Glomerular endothelial cell (primary cell): ENCODE results near the gene PDLIM1. TPM values are rescaled to one million over a fixed set of nuclear protein-coding genes. Genes with fewer than 3 reads are reported as not detected.

Experiments
- DNase-seq: peaks from one replicate; pipeline ENCODE4 v3.0.0-alpha.2; 2011; ENCODE audit warnings: low read depth, low spot score; ENCODE audit errors: extremely low read depth
- total RNA-seq: library from RNA; depleted of rRNA; stranded (reverse); fragments of >200 nt; gene quantifications from 2 replicates; pipeline ENCODE4 v1.2.3, GENCODE V29; 2015

The PDLIM1 gene
- total RNA-seq, 1 donor from 2014 or later: 110 TPM

- DNase-seq: no peak
These were observed 1.5 kb downstream of the PDLIM1 start for GRCh38 chr10:95289003-95289920.

DNA sequence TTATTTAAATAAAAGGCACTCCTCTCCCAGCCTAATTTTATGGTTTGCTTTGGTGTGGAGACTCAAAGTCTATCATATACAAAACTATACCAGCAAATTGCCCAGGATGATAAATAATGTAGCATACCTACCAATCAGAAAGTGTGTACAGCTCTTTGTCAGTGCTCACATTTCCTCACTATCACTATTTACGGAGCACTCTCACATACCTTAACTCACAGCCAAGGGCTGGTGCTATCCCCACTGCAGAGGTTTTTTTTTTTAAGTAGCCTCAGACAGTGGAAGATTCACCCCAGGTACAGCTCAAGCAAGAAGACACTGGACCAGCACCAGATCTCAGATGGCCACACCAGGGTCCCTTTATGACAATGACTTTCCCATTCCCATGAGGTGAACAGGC lies 2.5 kb downstream of the PDLIM1 start:
- DNase-seq: no peak

DNA sequence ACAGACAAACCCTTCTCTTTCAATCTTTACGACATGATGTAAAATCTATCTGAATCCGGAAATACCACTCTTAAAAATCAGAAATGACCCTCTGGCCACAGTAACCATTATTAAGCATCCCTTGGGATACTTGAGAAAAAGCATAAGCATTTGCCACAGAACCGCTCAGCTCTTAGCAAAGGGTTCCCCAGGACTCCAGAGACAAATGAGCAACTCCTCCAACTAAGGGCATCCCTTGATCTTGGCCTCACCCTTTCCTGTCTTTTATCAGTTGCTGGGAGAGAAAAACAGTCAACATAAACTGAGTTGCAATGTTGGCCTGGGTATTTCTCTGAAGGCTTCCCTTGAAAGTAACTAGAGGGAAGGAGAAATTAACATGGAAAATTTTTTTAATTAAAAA lies 3.5 kb downstream of the PDLIM1 start:
- no peak for DNase-seq

DNA sequence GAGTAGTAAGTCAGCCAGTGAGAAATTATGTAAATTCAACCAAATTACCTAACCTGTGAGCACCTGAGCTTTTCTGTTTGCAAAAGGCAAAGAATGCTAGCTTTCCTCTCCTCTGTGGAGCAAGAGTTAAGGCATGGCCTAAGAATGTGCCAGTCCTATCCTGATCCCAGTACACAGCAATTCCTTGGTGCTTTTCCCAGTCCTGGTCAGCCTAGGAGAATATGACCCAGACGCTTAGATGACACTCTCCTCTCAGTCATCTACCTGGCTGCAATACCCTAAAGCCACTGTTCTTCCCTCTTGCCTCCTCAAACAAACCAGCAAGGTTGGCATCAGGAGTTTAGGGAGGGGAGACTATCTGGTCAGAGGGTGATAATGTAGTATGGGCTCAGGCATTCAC lies 4.1 kb downstream of the PDLIM1 start:
- DNase-seq: no peak

DNA sequence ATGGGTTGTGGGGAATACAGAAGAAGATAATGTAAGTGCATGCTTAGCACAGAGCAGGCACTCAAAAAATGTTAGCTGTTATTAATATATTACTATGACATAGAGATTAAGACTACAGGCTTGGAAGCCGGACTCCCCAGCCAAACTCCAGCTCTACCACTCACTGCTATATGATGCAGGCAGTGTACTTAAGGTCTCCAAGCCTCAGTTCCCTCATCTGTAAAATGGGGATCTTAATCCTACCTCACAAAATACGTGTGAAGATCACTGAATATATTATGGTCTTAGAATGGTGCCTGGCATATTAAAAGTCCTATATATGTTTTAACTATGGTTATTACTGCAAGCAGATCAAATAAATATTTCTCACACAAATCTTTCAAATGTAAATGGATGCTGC lies 5.2 kb downstream of the PDLIM1 start:
- no peak for DNase-seq

DNA sequence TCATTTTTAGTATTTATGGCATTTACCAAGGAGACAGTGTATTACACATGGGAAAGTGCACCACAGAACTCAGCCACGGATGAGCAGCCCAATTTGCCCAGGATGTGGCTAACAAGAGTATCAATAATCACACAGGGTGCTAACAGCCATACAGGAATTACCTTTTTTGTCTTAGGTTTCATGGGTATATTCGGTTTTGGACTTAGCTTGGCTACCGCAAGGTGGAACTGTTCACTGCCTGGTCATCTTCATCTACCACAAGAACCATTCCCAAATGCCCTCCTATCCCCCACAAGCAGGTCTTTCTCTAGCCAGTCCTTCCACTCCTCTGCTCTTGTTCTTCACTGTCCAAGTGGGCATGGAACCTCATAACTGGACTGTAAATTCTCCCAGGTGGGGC lies 6.0 kb downstream of the PDLIM1 start:
- DNase-seq: no peak

- no peak for DNase-seq
These were observed 8.7 kb downstream of the PDLIM1 start for GRCh38 chr10:95282107-95282506.

GRCh38 chr10:95281206-95281605 lies 9.6 kb downstream of the PDLIM1 start:
- DNase-seq: no peak

DNA sequence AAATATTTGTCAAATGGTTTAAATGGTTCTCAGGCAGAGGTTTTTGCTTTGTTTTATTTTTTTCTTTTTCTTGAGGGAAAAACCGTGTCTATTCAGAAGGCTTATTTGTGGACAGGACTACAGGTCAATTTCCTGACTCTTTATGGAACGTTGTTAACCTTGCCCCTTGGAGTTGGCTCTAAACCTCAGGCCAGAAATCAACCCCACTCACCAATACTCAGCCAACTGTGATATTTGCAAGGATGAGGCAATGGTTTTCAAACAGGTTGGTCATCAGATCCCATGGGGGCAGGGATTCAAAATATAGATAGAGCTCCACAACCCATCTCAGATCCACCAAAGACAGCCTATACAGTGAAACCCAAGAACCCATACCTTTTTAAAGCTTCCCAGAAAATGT lies 10.2 kb downstream of the PDLIM1 start:
- no peak for DNase-seq

DNA sequence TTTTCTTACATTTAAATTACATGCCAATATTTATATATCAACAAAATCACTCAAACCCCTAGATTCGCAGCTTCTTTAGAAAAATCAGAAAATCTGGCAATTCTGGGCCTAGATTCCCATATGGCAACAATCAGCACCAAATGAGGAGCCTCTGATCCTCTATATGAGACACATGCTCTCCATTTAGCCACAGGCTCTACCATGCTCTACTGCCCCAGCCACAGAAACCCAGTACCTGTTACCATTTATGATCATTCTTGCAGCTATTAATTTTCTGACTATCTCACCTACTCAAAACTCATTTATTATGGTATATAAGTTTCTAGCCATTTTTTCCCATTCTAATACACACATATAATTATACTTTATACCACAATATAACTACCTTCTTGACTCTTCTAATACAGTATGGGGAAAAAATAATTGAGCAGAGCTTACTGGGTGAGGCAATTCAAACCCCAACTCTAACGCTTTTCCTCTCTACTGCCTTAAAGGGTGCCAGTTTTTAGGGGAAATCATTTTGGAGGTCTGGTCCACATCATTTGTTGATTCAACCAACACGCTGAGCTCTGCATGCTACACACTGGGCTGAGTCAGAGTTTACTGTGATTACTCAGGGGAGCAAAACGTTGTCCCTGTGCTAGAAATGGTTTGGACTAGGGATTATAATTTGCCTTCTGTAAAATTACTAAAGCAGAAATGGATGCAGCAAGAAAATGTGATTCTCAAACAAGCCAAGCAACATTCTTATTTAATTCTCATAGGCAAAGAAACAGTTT lies 11.6 kb downstream of the PDLIM1 start:
- DNase-seq: no peak

DNA sequence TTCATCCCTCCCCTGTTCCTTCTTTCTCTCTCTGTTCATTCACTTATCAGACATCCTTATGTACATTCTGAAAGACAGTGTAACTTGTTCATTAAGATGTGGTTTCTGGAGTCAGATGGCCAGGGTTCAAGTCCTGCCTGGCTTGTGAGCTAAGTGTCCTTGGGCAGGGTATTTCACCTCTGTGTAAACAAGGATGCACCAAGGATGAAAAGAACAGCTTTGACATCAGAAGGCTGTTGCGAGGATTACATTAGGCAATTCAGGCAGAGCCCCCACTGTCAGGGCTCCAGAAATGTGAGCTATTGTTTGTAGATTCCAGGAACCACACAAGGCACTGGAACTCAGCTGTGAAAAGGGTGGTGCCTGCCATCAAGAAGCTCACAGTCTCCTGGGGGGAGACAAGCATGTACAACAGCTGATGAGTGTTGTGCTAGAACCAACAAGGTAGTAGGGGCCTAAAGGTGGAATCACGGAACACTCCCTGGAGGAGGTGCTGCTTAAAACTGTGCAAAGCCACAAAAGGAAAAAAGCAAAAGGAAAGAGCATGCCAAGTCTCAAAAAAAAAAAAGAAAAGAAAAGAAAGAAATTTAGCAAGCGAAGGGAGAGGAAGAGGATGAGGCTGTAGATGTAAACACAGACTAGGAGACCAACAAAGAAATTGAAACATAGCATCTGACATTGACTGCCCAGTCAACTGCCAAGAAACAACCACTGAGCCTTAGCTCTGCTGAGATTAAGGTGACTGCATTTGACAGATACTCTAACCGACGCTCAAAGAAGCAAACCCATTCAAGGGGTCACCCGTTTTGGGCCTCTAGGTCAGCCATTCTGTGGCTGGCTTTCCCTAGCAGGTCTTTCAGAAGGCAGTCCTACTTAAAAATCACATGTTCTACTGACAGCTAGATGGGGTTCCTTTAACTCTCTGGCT lies 12.5 kb downstream of the PDLIM1 start:
- no peak for DNase-seq

GRCh38 chr10:95277614-95278013 lies 13.2 kb downstream of the PDLIM1 start:
- DNase-seq: no peak

GRCh38 chr10:95277201-95277570 lies 13.6 kb downstream of the PDLIM1 start:
- no peak for DNase-seq

GRCh38 chr10:95276367-95277200 lies 14.2 kb downstream of the PDLIM1 start:
- DNase-seq: no peak

DNA sequence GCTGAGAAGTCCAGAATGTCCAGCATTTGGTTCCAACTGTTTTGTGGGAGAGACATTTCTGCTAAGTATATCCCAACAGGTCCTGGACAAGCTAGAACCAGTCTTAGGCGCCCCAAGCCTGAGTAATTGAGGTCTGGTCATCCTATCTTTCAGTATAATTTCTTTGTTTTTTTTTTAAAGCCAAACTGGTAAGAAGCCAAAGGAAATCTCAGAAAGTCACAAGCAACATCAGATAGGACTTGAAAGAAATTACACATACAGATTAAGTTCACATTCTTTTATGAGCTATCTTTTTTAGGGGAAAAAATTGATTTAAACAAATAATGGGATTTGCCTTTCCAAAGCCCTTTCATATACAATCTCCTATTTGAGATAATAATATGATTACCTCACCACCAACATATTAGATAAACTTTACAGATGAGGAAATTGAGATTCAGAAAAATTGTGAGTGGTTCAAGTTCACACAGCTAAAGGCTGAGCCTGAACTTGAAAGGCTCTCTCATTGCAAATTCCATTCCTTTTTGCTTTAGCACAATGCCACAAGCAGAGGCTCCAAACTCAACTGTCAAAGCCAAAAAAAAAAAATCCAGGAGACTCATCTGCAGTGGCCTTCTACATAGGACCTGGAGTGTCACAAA lies 15.0 kb downstream of the PDLIM1 start:
- no peak for DNase-seq

DNA sequence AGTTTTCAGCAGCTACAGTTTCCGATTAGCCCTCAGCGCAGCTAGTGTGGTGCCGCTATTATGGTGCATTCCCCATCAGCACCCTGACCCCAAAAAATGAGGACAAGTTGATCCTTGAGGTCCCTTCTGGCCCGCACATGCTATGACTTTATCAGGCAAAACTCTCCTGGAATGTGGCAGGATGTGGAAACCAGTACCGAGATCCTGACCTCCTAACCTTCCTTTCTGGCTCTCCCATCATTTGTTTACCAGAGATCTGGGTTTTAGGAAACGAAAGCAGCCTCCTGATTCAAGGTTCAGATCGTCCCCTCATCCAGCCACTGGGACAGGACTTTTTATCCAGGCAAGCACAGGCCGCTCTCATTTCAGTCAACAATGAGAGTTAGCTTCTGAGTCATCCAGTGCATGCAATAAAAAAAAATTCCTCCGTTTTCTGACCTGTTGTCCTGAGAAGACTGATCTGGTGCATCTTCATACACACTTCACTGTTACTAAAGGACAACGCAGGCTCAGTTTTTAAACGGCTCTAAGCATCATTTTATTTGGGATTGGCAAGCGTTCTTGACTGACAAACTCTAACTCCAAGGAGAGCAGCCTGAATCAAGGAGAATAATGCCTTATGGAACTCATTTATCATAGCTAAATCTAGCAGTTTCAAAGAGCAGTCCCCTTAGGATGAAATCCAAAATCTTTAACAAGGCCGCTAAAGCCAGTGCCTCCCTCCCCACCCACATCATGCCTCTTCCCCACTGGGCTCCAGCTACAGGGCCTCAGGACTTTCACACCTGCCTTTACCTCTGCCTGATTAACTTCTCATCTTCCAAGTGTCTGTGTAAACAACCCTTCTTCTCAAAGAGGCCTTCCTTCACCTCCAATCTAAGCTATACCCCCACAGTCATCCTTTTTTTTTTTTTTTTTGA lies 17.1 kb downstream of the PDLIM1 start:
- DNase-seq: peak; percentile 86

DNA sequence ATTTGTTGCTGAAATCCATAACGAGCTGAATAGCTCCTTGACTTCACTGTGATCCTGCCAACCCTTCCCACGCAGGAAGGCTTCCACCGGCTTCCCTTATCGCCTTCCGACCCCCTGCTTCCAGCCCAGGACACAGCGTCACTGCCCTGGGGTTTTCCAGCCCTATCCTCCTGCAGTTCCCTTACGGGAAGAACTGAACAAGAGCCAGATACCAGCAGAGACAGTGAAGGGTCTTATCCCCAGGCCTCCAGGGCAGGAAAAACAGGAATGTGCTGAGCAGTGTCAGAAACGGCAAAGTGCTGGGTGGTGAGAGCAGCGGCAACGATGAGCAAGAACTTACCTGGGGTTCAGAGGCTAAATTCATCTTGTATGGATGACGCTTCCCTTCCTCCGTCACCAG lies 22.4 kb downstream of the PDLIM1 start:
- peak; percentile 80 for DNase-seq

- DNase-seq: no peak
These were observed 23.6 kb downstream of the PDLIM1 start for GRCh38 chr10:95267251-95267650.
